Peyer's patch (tissue), 4 donors: ENCODE results near the gene TEKTIP1.

Experiments
- CTCF ChIP-seq, 6 experiments: fragments of 450-650 bp in 4 of 6; fragments of 200-600 bp in 2 of 6; sonication (generic) in 1 of 6; IDR thresholded peaks; one replicate each; pipeline ENCODE4 v1.5.1; 2017 to 2019; ENCODE audit warnings: antibody characterized with exemption in 6 of 6, mild to moderate bottlenecking in 3 of 6, moderate library complexity in 1 of 6
- POLR2A ChIP-seq, 2 donors: fragments of 450-650 bp; IDR thresholded peaks; one replicate each; pipeline ENCODE4 v1.5.1; 2017; ENCODE audit warnings: antibody characterized with exemption in 2 of 2, mild to moderate bottlenecking in 2 of 2, moderate library complexity in 2 of 2

GRCh38 chr19:3589439-3589838, 50.5 kb downstream of the TEKTIP1 start:
- TF ChIP-seq POLR2A (IDR thresholded peaks at IDR 0.05) (no peak), CTCF (IDR thresholded peaks at IDR 0.05) (no peak)
